A549 treated with dexamethasone at 1 μM for 4 hours (cell line): Measurements from ENCODE around the gene TOPBP1. TPM values are rescaled to one million over a fixed set of nuclear protein-coding genes. Genes with fewer than 3 reads are reported as not detected.

Source experiments
- total RNA-seq: library from RNA; stranded (reverse); fragments of 200-300 nt; extraction: Qiagen RNA extraction; gene quantifications from 5 replicates; pipeline ENCODE4 v1.2.3, GENCODE V29; 2022

Gene TOPBP1
- total RNA-seq = 22.3 to 30.3 TPM (median 26.0 TPM) in 5 replicates

DNA sequence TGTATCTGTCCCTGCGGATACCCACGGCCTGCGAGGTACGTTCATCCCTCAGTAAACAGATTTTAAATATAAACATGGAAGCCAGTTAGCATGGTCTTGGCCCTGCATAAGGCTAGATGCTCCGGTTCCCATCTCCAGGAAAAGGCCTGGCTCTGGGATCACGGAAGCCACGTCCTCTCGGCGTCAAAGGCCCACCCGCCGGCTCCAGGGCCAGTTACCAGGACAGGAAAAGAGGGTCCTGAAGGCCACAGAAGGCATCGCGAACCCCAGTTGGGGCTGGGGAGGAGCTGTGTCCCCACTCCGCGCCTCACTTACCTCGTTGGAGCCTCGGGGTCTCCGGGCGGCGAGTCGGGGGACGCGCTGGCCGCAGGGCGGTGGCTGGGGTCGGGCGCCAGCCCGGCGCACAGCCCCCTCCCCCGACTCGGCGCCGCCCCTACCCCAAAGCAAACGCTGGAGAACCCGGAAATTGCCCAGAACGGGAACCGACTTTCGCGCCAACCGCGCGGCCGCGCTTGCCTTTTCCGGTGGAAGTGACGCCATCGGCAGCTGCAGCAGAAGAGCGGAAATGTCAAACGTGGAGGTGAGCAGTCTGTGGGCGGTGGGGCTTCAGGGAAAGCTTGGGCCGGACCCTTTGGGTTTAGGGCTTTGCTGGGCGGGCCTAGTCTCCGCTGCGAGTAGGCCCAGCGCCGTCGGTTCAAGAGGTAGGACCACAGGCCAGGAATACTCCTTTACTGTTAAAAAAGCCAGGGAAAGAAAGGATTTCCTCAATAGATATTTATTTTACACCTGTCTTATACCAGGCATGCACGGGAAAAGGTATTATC lies at the start of gene TOPBP1:
Gene TOPBP1, minus strand, starts transcription at position 488 of the 824 bp plus-strand sequence. CDS start 814 bp downstream, outside the sequence.

DNA sequence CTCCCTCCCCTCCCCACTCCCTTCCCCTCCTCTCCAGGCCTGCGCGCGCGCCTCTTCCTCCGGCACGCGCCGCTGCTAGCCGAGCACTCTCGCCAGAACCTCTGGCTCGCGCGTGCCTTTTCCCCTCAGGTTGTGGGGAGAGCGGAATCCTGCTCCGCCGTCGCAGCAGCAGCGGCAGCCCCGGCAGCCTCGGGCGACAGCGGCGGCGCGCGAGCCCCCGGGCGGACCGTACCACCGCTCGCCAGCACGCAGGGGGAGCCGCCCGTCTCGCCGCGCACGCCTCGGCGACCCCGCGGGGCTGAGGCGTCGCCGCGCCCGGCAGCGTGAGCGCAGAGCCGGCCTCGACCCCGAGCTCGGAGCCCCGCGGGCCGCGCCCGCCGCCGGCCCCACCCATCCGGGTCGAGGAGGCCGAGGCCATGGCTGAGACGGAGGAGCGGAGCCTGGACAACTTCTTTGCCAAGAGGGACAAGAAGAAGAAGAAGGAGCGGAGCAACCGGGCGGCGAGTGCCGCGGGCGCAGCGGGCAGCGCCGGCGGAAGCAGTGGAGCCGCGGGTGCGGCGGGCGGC lies 88.0 kb downstream of the TOPBP1 start, which contains the start of gene CDV3:
Gene CDV3, plus strand, starts transcription at position 58 of the 566 bp plus-strand sequence. Its CDS starts 359 bp downstream, at position 417.

Other genes with a start within 250 kb of the TOPBP1 start
- 124 to 144 TPM (median 127 TPM) in 5 replicates for gene CDV3, start 88.3 kb downstream of the TOPBP1 start, total RNA-seq
- 0.50 to 2.0 TPM (median 1.2 TPM) in 5 replicates for gene TF, start 84.5 kb upstream of the TOPBP1 start, total RNA-seq
- 51.8 to 63.8 TPM (median 56.0 TPM) in 5 replicates for gene SRPRB, start 143.9 kb upstream of the TOPBP1 start, total RNA-seq
- 1.9 to 3.0 TPM (median 2.5 TPM) in 5 replicates for gene RAB6B, start 233.9 kb upstream of the TOPBP1 start, total RNA-seq